Gastroesophageal sphincter (tissue), 3 donors: Measurements from ENCODE around the gene MIPEP.

ENCODE experiments used
- EP300 ChIP-seq: sonication (generic); formaldehyde crosslinking; IDR thresholded peaks from one replicate; pipeline ENCODE4 v1.6.1; 2017; ENCODE audit warnings: antibody characterized with exemption, mild to moderate bottlenecking
- POLR2A ChIP-seq, 2 donors: fragments of 450-650 bp; IDR thresholded peaks; one replicate each; pipeline ENCODE4 v1.6.1; 2017; ENCODE audit warnings: antibody characterized with exemption in 2 of 2, mild to moderate bottlenecking in 2 of 2, moderate library complexity in 1 of 2
- POLR2AphosphoS5 ChIP-seq: sonication (generic); formaldehyde crosslinking; IDR thresholded peaks from one replicate; pipeline ENCODE4 v1.6.1; 2017; ENCODE audit warnings: antibody characterized with exemption
- TF ChIP-seq, protein P1 (sequence below), 4 experiments: fragments of 200-600 bp in 2 of 4; fragments of 450-650 bp in 2 of 4; sonication (generic) in 1 of 4; IDR thresholded peaks; one replicate each; pipeline ENCODE4 v1.5.1; 2017 to 2019; ENCODE audit warnings: antibody characterized with exemption in 4 of 4, mild to moderate bottlenecking in 2 of 4, moderate library complexity in 2 of 4

- TF ChIP-seq, protein P1, sequence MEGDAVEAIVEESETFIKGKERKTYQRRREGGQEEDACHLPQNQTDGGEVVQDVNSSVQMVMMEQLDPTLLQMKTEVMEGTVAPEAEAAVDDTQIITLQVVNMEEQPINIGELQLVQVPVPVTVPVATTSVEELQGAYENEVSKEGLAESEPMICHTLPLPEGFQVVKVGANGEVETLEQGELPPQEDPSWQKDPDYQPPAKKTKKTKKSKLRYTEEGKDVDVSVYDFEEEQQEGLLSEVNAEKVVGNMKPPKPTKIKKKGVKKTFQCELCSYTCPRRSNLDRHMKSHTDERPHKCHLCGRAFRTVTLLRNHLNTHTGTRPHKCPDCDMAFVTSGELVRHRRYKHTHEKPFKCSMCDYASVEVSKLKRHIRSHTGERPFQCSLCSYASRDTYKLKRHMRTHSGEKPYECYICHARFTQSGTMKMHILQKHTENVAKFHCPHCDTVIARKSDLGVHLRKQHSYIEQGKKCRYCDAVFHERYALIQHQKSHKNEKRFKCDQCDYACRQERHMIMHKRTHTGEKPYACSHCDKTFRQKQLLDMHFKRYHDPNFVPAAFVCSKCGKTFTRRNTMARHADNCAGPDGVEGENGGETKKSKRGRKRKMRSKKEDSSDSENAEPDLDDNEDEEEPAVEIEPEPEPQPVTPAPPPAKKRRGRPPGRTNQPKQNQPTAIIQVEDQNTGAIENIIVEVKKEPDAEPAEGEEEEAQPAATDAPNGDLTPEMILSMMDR (IDR thresholded peaks at IDR 0.05) = no peak
- TF ChIP-seq POLR2A (IDR thresholded peaks at IDR 0.05) = no peak
- no peak for TF ChIP-seq POLR2AphosphoS5
- TF ChIP-seq EP300 = no peak
These were observed 38.1 kb downstream of the MIPEP start for GRCh38 chr13:23851106-23851505.
